DMS 273 treated with DMSO at 0.1 percent for 48 hours (cell line): ENCODE data around the gene CDH26.
"Not testable (repeated sequence)": the region's sequence is repeated elsewhere in the genome, so short reads cannot be mapped to it uniquely, and the experiment has no call there.

ENCODE experiments used
- DNase-seq: peaks from one replicate; lab custom pipeline; 2025; lab: John Stamatoyannopoulos, UW

CDH26 gene

DNA sequence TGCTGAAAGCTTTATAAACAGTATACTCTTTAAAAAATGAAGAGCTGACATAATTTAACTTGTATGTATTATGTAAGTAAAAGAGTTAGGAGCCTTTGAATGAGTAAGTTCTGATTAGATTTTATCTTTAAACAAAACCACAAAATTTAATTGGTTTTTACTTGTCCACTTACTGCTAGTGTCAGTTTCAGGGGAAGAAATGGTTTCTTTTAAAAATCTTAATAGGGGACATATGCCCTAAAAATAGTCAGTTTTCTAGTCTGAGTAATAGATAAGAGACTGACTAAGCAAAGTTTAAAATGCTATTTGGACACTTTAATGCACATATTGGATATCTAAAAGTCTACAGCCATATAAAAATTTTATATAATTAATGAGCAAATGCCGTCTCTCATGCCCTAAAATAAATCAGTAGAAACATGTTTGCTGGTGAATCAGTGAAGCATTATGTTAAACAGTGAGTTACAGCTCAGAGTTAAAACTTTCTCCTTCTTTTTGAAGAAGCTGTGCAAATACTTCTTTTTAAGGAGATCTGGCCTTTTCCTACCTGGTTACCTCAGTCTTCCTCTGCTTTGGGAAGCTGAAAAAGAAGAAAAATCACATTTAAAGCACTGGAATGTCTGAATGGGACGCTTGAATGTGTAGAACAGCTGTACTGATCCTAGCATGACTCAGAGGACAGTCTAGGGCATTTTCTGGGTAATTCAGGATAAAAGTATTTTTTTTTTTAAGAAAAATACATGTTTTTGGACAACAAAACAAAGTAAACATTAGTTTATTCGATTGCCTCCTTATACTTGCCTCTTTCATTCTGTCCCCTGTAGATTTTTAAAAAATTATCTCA lies 55.3 kb downstream of the CDH26 start:
- DNase-seq, result no peak

DNA sequence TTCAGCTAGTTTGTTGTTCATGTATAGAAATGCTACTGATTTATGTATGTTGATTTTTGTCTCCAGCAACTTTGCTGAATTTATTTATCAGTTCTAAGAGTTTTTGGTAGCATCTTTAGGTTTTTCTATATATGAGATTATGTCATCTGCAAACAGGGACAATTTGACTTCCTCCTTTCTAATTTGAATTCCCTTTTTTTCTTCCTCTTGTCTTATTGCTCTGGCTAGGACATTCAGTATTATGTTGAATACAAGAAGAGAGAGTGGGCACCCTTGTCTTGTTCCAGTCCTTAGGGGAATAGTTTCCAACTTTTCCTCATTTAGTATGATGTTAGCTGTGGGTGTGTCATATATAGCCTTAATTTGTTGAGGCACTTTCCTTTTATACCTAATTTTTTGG lies 58.2 kb downstream of the CDH26 start:
- no peak for DNase-seq

GRCh38 chr20:60020251-60020650 lies 62.0 kb downstream of the CDH26 start:
- DNase-seq, result no peak

DNA sequence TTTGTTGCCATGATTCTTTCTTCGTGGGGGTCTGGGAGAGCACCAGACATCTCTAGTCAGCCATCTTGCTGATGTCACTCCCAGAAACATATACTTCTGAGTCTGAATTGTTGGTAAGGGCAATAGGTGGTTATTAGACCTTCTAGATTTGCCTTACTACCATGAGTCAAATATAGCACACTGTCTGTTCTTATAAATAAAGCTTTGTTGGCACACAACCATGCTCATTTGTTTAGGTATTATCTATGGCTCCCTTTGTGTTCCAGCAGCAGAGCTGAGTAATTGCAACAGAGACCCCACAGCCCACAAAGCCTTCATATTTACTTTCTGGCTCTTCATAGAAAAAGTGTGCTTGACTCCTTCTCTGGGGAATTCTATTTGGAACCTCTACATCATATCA lies 62.9 kb downstream of the CDH26 start:
- no peak for DNase-seq

DNA sequence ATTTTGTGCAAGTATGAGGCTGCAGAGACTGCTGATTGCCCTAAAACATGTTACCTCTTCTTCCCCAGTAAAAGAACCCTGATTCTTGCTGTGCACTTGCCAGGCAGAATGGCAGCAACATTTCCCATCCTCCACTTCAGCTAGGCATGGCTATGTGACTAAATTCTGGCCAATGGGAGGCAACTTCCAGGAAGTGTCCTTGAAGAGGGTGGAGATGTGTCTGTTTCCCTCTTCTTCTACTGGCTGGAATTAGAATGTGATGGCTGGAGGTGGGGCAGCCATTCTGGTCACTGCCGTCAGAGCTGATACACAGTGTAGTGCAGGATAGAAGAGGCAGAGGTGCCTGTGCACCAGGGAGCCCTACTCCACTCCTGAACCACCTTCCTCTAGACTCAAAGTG lies 64.6 kb downstream of the CDH26 start:
- no peak for DNase-seq

- no peak for DNase-seq
These were observed 66.0 kb downstream of the CDH26 start for GRCh38 chr20:60024245-60024644.

DNA sequence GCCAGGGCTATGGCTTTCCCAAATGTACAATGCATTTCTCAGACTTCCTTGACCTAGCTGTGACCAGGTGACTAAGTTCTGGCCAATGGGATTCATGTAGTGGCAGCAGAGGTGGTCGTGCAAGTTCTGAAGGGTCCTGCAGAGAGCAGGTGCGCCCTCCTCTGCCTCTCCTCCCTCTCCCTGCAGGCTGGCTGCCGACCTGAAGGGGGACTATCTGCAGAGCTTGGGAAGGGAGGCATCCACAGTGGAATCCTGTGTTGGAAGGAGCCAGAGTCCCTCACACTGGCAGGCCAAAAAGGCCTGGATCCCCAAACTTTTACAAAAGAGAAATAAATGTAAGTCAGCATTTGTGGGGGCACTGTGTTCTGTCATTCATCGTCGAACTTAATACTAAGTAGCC lies 66.6 kb downstream of the CDH26 start:
- no peak for DNase-seq

DNA sequence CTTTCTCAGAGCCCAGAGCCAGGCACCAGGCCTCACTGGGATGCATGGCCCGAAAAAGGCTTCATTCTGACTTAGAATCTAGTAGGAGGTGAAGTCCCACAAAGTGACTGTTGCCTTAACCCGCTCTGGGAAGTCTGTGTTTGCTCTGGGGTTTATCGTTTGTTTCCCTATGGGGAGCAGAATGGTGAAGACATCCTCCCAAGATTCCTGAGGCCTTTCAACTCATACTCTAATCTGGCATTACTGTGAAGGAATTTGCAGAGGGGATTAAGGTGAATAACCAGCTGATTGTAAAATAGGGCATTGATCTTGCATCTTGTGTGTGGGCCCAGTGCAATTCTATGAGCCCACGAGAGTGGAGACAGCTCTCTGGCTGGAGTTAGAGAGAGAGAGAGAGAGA lies 67.8 kb downstream of the CDH26 start:
- no peak for DNase-seq

- DNase-seq, result no peak
These were observed 72.2 kb downstream of the CDH26 start for GRCh38 chr20:60030471-60030870.

DNA sequence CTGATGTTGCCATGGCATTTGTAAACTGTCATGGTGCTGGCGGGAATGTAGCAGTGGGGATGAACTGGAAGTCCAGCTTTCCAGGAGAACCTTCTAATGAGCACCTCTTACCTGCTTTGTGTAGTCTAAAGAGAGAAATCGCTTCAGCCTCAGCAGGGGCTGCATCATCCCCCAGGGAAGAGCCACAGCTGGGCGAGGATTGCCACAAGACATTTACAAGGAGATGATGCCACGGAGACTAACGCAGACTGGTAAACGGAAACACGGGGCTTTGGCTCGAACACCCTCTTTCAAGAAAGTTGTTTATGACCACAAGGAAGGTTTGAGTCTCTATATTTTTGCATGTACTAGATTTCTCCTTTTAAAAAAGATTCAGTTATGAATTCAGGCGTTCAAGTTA lies 72.9 kb downstream of the CDH26 start:
- no peak for DNase-seq

DNA sequence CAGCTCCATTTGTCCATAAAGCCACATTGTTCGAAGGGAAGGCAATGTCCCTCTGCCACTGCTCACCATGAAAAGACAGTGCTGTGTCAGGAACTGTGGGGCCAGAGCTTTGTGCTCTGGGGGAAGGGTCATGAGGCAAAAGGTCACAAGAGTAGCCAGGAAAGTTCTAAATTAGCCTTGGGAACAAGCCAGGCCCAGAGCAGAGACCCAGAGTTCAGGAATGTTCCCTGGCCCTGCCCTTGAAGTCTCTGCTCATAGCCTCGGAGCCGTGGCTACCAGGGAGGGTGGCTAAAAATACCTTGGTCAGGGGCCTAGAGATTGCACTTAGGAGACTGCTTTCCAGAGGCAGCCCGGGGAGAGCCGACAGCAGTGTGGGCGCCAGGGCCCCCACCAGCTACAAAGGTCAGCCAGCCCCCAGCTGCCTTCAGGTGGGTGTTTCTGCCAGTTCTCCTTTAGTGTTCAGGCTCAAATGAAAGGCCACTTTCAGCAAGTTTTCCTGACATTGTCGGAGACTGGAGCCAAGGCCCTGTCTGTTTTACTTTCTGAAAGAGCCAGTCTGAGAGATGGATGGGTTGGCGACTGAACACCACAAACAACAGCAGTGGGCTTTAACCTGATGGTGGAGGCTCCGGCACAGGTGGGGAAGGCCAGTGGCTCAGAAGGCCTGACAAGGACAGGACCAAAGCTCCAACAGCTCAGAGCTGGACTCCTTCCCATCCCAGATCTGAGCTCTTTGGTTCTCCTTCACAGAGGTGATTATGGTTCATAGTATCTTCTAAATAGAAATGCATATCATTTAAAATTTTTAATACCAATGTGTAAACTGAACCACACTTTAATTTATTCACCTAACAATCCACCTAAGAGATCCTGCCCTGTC lies 76.2 kb downstream of the CDH26 start:
- no peak for DNase-seq

- DNase-seq, result no peak
These were observed 77.3 kb downstream of the CDH26 start for GRCh38 chr20:60035486-60035885.

DNA sequence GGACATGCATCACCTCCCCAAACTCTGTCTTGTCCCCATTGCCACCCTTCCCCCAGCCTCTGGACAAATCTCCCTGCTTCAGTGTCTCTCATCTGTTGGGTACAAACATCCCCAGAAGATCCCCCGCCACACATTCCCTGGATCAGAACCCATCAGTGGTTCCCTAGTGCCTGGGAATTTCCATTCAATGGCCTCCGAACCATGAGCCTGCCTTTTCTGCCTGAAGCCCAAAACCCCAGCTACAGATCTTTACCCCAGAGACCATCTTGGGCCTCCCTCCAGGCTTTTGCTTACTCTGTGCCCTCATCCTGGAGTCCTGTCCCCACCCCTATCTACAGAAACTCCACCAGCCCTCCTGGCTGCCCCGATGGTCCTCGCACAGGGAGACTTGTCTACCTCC lies 78.1 kb downstream of the CDH26 start:
- no peak for DNase-seq

GRCh38 chr20:60036746-60037499 lies 78.7 kb downstream of the CDH26 start:
- no peak for DNase-seq

- DNase-seq, result no peak
These were observed 80.3 kb downstream of the CDH26 start for GRCh38 chr20:60038400-60039008.

- no peak for DNase-seq
These were observed 81.3 kb downstream of the CDH26 start for GRCh38 chr20:60039526-60039925.

DNA sequence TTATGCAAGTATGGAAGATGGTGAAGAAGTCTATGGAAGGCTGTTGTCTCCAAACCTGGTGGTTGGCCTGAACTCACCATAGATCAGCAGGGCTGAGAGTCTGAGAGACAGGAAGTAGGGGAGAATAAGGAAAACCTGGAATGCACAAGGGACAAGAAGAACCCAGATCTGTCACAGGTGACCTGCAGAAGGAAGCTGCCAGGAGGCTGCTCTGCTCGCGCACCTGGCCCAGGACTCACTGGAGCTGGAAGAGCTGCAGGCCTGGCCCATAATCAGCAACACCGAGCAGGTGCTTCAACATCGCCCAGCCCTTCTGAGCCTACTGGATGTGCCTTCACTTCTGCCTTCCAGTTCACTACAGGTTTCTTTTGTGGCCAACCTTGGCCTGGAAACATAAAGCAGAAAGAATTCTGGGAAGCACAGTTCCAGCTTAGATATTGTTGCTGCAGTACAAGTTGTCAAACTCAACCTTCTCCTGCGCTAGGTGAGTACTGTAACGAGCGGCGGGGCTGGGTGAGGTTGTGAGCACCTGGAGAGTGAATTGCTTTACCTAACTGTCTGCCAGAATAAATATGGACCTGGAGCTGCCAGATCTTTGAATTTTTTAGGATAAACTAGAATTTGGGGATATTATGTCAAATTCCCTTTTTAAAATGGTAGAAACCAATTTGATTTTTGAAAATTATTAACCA lies 82.4 kb downstream of the CDH26 start:
- DNase-seq, result no peak

- DNase-seq, result not testable (repeated sequence)
These were observed 83.4 kb downstream of the CDH26 start for GRCh38 chr20:60041436-60042165.

- DNase-seq, result no peak
These were observed 85.2 kb downstream of the CDH26 start for GRCh38 chr20:60043435-60043834.

- no peak for DNase-seq
These were observed 87.8 kb downstream of the CDH26 start for GRCh38 chr20:60046011-60046413.

DNA sequence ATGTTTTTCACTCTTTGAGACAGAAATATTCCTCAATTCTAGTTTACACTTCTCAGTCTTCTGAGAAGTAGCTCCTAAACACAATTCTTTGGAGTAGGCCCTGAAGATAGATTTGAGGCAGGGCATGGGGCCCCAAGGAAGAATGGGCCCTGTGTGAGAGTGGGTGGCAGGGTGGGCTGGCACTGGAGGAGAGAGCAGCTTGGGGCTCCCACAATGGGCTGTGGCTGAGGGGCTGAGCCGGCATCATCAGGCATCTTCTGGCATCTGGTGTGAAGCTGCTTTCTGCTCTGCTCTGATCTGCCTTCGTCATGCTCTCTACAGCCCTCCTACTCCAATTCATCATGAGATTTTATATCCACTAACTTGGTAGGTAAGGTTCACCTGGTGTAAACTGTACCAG lies 88.2 kb downstream of the CDH26 start:
- no peak for DNase-seq
